Right cardiac atrium (tissue), 5 donors: Measurements from ENCODE around the gene MED19. TPM values are rescaled to one million over a fixed set of nuclear protein-coding genes. Genes with fewer than 3 reads are reported as not detected.
"Not testable (repeated sequence)": the region's sequence is repeated elsewhere in the genome, so short reads cannot be mapped to it uniquely, and the experiment has no call there.

ENCODE experiments used
- ATAC-seq, 2 donors: fragments of 200-7000 bp; cut with Tn5 transposase; one replicate each; pipeline versions ENCODE4 v1.8.0 to v1.9.1; 2020; ENCODE audit warnings: moderate library complexity in 2 of 2, mild to moderate bottlenecking in 1 of 2
- DNase-seq, 3 donors: peaks; one replicate each; pipeline ENCODE4 v3.0.0-alpha.2; 2020
- H3K27ac ChIP-seq: one replicate; pipeline ENCODE4 v1.5.1; 2013; ENCODE audit warnings: mild to moderate bottlenecking, low read length, control low read depth, moderate library complexity
- H3K27me3 ChIP-seq: one replicate; pipeline ENCODE4 v1.6.1; 2013; ENCODE audit not compliant: control insufficient read depth, insufficient read depth
- H3K4me1 ChIP-seq: one replicate; pipeline ENCODE4 v1.6.1; 2013; ENCODE audit warnings: low read length; ENCODE audit not compliant: control insufficient read depth, insufficient read depth
- H3K4me3 ChIP-seq: one replicate; pipeline ENCODE4 v1.5.1; 2013; ENCODE audit warnings: low read length, control low read depth
- H3K9me3 ChIP-seq: one replicate; pipeline ENCODE4 v1.6.1; 2013; ENCODE audit warnings: low read length; ENCODE audit not compliant: control insufficient read depth
- WGBS: extraction: QIAGEN DNeasy Blood & Tissue Kit; methylation state at CpG from one replicate; pipeline ENCODE4 v1.1.7; 2013; 5-methylcytosine and 5-hydroxymethylcytosine counted together
- intact Hi-C, 4 donors: fragments of 100-400 bp; cut with DNase I; formaldehyde crosslinking; loops; one replicate each; pipeline versions ENCODE4 v1.11.0 to v1.14.0; 2022 to 2023
- polyA plus RNA-seq: library from polyadenylated mRNA; stranded (reverse); fragments of 200-250 nt; gene quantifications from one replicate; pipeline ENCODE4 v1.2.3, GENCODE V29; 2013
- total RNA-seq, 4 donors: library from RNA; stranded (reverse); fragmentation: NEBNext Ultra II Directional; extraction: Animal tissue kit (Norgen Biotek cat#: 25700); gene quantifications; one replicate each; pipeline ENCODE4 v1.2.1, GENCODE V29; 2021
- donor health status: healthy with polysubstance abuse.
- donor health status: DM: no; HTN: yes; CAD: no.
- donor health status: DM: no; HTN: no; CAD: no.
- donor health status: DM: no; HTN: yes; CAD: no; lungs with severe emphysema.
- donor health status: DM: yes; HTN: yes; CAD: no.

The MED19 gene
- total and polyA plus RNA-seq, 5 donors: 8.4 to 10.5 (median 9.8) TPM

DNA sequence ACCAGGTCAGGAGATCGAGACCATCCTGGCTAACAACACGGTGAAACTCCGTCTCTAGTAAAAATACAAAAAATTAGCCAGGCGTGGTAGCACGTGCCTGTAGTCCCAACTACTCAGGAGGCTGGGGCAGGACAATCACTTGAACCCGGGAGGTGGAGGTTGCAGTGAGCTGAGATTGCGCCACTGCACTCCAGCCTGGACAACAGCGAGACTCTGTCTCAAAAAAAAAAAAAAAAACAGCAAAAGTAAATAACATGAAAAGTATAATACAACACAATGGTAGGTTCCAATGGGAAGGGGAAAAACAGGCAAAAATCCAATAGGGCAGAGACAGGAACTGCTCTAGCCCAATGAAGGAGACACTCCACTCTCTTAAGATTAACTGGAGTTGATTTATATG lies 6.6 kb downstream of the MED19 start:
- not testable (repeated sequence) for H3K9me3 ChIP-seq, ATAC-seq, H3K4me3 ChIP-seq, H3K27ac ChIP-seq, H3K4me1 ChIP-seq, H3K27me3 ChIP-seq, DNase-seq
- intact Hi-C loops: loop anchor here in 1 of 4 donors (5.0 kb wide), 1 partner anchor 38 kb away; the partner anchor contains the start of gene ZDHHC5
- WGBS: 91% methylated on average over 8 of the region's 8 CpGs

DNA sequence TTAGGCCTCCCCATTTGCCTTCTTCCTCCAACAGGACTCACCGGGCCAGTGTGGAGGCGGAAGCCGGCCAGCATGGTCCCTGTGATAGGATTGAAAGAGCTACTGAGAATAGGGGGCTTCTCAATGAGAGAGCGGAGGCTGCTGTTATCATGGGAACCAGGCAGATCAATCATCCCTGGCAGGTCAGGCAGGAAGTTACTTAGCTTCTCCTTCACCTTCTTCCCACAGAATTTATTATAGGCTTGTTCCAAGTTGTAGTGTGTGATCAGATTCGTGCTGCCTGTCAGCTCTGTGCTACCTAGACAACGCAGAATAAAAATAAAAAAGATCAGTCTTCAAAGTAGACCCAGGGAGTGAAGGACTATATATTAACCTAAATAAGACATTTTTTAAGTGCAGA lies 7.1 kb downstream of the MED19 start:
- no peak for ATAC-seq
- WGBS: 80% methylated on average over 6 of the region's 6 CpGs
- Histone ChIP-seq H3K9me3 (no peaks in the 10 kb centered on the region), H3K4me1 (no peaks in the 10 kb centered on the region), H3K27ac (no peak overlapping the region), H3K27me3 (no peaks in the 10 kb centered on the region), H3K4me3 (no peak overlapping the region)
- DNase-seq: no peak
- intact Hi-C loops: loop anchor here in 1 of 4 donors (5.0 kb wide), 1 partner anchor 38 kb away; the partner anchor contains the start of gene ZDHHC5

DNA sequence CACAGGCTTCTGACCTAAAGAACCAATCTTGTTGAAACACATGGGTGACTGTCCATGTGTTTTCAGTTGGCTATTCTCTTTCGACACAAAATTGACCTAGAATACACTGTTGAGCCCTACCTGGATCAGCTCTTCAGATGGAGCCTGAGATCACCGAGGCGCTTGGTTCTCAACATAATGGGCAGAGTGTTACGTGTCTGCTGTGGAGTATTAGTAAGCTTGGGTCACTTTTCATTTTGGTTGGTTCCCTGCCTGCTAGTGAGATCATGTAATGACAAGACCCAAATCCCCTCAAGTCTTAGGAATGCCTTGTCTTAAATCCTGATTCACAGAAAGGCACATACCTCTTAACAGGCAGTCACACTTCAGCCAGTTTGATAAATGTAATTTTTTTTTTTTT lies 8.7 kb downstream of the MED19 start:
- WGBS: 84% methylated on average over 4 of the region's 4 CpGs
- Histone ChIP-seq H3K9me3 (no peaks in the 10 kb centered on the region), H3K27ac (no peak overlapping the region), H3K4me1 (no peaks in the 10 kb centered on the region), H3K4me3 (no peak overlapping the region), H3K27me3 (no peaks in the 10 kb centered on the region)
- intact Hi-C loops: no loop called here
- ATAC-seq (no peak), DNase-seq (no peak)

GRCh38 chr11:57700425-57700824 lies 11.6 kb downstream of the MED19 start:
- intact Hi-C loops: no loop called here
- no peaks in the 10 kb centered on the region for H3K9me3 ChIP-seq
- 47% methylated on average over 3 of the region's 3 CpGs for WGBS

DNA sequence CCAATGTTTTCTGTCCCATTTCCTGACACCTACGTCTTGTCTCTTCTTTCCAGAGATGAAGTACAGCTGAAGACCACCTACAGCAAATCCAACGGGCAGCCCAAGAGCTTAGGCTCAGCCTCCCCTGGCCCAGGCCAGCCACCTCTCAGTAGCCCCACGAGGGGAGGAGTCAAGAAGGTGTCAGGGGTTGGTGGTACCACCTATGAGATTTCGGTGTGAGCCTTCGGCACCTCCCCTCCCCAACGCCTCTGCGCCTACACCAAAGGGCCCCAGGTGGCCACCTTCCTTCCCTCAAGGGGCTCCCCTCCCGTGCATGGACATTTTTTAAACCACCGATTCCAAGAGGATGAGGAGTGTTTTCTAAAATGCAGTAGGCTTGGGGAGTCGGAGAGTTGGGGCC lies 12.2 kb downstream of the MED19 start:
- H3K9me3 ChIP-seq: no peaks in the 10 kb centered on the region
- no peak overlapping the region for H3K27ac ChIP-seq
- H3K27me3 ChIP-seq: no peaks in the 10 kb centered on the region
- 88% methylated on average over 10 of the region's 10 CpGs for WGBS
- H3K4me3 ChIP-seq: no peak overlapping the region
- H3K4me1 ChIP-seq: no peaks in the 10 kb centered on the region
- intact Hi-C loops: no loop called here
- ATAC-seq (no peak), DNase-seq (no peak)

More at GRCh38 chr11:57700425-57700824, 11.6 kb downstream of the MED19 start:
- Histone ChIP-seq H3K27ac (no peak overlapping the region), H3K27me3 (no peaks in the 10 kb centered on the region), H3K4me3 (no peak overlapping the region), H3K4me1 (no peaks in the 10 kb centered on the region)
- ATAC-seq (no peak), DNase-seq (no peak)

GRCh38 chr11:57698843-57699365 lies 13.1 kb downstream of the MED19 start:
- Histone ChIP-seq H3K27ac (no peak overlapping the region), H3K4me3 (no peak overlapping the region), H3K9me3 (no peaks in the 10 kb centered on the region), H3K4me1 (no peaks in the 10 kb centered on the region), H3K27me3 (no peaks in the 10 kb centered on the region)
- intact Hi-C loops: no loop called here
- ATAC-seq (peak; percentile 22 to 33), DNase-seq (peak in 2 of 3 donors; percentile 50 to 55)
- WGBS: 86% methylated on average over 18 of the region's 18 CpGs

GRCh38 chr11:57690474-57690873 lies 21.5 kb downstream of the MED19 start:
- 98% methylated on average over 5 of the region's 5 CpGs for WGBS

GRCh38 chr11:57681168-57681567 lies 30.8 kb downstream of the MED19 start:
- no peaks in the 10 kb centered on the region for H3K9me3 ChIP-seq
- H3K27me3 ChIP-seq: no peaks in the 10 kb centered on the region
- ATAC-seq (no peak), DNase-seq (no peak)
- no peak overlapping the region for H3K4me3 ChIP-seq
- H3K27ac ChIP-seq: no peak overlapping the region
- peaks cover 9% of the 10 kb centered on the region for H3K4me1 ChIP-seq
- intact Hi-C loops: no loop called here
- 48% methylated on average over 1 of the region's 1 CpG for WGBS

More at GRCh38 chr11:57690474-57690873, 21.5 kb downstream of the MED19 start:
- H3K27ac ChIP-seq, H3K4me1 ChIP-seq, intact Hi-C loops, H3K27me3 ChIP-seq, ATAC-seq, H3K4me3 ChIP-seq, H3K9me3 ChIP-seq, DNase-seq: not testable (repeated sequence)

DNA sequence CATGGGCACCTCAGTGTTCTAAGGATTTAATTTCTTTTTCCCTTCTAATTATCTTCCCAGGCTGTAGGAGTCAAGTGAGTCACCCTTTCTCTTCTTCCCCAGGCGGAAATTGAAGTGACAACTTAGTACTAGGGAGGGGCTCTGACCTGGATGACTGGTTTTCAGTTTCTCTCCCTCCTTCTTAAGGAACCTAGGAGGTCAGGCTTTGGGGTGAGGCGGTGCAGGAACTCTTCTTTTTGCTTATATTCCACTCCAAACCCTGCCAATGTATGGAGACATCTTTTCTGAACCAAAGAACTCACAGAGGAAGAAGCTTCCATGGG lies 31.5 kb downstream of the MED19 start:
- Histone ChIP-seq H3K4me3 (no peak overlapping the region), H3K27ac (no peak overlapping the region), H3K27me3 (no peaks in the 10 kb centered on the region), H3K9me3 (no peaks in the 10 kb centered on the region), H3K4me1 (peaks cover 9% of the 10 kb centered on the region)
- WGBS: 84% methylated on average over 2 of the region's 2 CpGs
- ATAC-seq (peak in 1 of 2 donors; percentile 55), DNase-seq (no peak)
- intact Hi-C loops: no loop called here

- peak in 1 of 2 donors; percentile 30 for ATAC-seq
- Histone ChIP-seq H3K4me3 (no peak overlapping the region), H3K27me3 (no peaks in the 10 kb centered on the region), H3K4me1 (peaks cover 9% of the 10 kb centered on the region), H3K9me3 (no peaks in the 10 kb centered on the region), H3K27ac (no peak overlapping the region)
- DNase-seq: no peak
- WGBS: 86% methylated on average over 4 of the region's 4 CpGs
- intact Hi-C loops: no loop called here
Observed at GRCh38 chr11:57679396-57679795, 32.6 kb downstream of the MED19 start.

DNA sequence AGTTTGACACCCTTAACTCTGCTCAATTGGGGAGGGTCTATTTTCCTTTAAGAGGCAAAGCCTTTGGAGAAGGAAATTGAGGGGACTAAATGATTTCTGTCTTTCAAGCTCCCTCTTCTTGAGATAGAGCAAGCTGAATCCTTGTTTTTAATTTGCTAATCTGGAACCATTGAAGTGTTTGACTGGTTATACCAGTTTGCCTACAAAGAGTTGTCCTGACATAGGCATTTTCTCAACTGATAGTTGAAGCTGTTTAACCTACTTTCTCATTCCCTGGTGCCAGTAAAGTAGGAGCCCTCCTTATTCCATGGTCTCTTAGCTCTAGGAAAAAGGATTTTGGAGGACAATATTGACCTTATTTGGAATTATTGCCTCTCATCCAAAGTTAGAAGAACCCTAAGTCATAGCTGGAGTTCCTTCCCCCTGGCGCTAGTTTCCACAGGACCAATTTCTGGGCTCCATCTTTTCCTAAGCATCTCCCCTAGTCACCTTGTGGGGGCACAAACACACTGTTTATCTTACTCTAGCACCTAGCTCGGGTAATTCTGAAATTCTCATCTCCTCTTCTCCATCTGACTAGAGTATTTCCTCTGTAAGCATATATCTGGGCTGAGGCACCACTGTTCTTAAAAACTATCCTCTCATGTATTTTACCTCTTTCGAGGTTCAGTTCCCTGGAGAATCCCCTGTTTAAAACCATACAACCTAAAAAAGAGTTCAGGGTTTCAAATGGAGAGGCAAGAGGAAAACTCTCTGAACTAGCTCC lies 36.7 kb downstream of the MED19 start:
- ATAC-seq (no peak), DNase-seq (no peak)
- no peaks in the 10 kb centered on the region for H3K27me3 ChIP-seq
- 89% methylated on average over 3 of the region's 3 CpGs for WGBS
- H3K4me3 ChIP-seq: no peak overlapping the region
- H3K9me3 ChIP-seq: no peaks in the 10 kb centered on the region
- H3K27ac ChIP-seq: no peak overlapping the region
- intact Hi-C loops: no loop called here
- H3K4me1 ChIP-seq: peaks cover 7% of the 10 kb centered on the region
